Cardiac fibroblast (primary cell): ENCODE results near the gene TCF7.
A peak's percentile ranks its signal among the peaks of the same experiment; 100 is the strongest.

Experiments
- DNase-seq, 2 donors: peaks; one replicate each; pipeline versions ENCODE4 v3.0.0 to v3.0.0-alpha.2; 2010; ENCODE audit warnings: low read depth in 2 of 2
- H3K4me3 ChIP-seq, 2 donors: replicated peaks in 1 of 2; 1 replicate in 1 of 2; 2 replicates in 1 of 2; pipeline ENCODE4 v1.5.1; 2011; ENCODE audit warnings: low read depth in 2 of 2, low read length in 2 of 2, mild to moderate bottlenecking in 2 of 2, moderate library complexity in 1 of 2
- TF ChIP-seq, protein P1 (sequence below): IDR thresholded peaks from one replicate; pipeline ENCODE4 v1.5.1; 2011; ENCODE audit warnings: low read depth, mild to moderate bottlenecking, low read length, inconsistent platforms

The TCF7 gene

DNA sequence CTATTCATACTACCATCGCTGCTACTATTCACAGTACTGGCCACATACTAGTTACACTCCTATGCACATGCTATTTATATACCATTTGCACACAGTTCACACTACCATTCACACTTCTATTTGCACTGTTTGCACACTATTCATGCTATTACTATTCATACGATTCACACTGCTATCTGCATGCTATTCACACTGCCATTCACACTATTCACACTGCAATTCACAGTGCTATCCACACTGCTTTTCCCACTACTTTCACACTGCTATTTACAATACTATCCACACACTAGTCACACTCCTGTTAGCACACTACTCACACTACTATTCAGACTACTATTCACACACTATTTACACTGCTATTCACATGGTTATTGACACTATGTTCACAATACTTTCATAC lies 39.4 kb upstream of the TCF7 start:
- TF ChIP-seq, protein P1, sequence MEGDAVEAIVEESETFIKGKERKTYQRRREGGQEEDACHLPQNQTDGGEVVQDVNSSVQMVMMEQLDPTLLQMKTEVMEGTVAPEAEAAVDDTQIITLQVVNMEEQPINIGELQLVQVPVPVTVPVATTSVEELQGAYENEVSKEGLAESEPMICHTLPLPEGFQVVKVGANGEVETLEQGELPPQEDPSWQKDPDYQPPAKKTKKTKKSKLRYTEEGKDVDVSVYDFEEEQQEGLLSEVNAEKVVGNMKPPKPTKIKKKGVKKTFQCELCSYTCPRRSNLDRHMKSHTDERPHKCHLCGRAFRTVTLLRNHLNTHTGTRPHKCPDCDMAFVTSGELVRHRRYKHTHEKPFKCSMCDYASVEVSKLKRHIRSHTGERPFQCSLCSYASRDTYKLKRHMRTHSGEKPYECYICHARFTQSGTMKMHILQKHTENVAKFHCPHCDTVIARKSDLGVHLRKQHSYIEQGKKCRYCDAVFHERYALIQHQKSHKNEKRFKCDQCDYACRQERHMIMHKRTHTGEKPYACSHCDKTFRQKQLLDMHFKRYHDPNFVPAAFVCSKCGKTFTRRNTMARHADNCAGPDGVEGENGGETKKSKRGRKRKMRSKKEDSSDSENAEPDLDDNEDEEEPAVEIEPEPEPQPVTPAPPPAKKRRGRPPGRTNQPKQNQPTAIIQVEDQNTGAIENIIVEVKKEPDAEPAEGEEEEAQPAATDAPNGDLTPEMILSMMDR = no peak
- DNase-seq = no peak
- H3K4me3 ChIP-seq = no peak overlapping the region

DNA sequence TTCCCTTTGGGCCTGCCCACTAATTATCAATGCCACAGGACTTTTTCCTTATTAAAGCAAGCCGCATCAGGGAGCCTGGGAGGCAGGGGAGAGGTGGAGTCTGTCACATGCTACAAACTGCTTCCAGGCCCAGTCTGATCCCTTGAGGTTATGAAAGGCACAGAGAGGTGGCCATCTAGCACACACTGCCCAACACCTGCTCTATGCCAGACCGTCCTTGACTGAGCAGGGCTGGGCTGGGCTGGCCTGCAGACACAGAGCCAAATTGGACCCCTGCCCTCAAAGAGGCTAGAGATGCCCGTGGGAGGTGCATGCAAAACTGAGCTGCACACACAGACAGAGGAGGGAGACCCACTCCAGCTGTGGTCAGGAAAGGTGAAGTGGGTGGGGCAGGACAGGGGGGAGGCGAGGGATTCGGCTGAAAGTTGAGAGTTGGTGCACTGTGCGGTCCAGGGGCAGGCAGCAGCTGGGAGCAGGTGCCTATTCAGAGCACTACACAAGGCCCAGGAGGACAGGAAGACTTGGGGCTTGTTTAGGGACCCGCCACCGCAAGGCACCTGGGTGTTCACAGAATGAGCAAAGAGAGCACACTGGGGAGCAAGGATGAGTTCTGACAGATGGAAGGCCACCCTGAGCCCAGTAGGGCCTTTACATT lies 36.4 kb upstream of the TCF7 start:
- no peak for DNase-seq

DNA sequence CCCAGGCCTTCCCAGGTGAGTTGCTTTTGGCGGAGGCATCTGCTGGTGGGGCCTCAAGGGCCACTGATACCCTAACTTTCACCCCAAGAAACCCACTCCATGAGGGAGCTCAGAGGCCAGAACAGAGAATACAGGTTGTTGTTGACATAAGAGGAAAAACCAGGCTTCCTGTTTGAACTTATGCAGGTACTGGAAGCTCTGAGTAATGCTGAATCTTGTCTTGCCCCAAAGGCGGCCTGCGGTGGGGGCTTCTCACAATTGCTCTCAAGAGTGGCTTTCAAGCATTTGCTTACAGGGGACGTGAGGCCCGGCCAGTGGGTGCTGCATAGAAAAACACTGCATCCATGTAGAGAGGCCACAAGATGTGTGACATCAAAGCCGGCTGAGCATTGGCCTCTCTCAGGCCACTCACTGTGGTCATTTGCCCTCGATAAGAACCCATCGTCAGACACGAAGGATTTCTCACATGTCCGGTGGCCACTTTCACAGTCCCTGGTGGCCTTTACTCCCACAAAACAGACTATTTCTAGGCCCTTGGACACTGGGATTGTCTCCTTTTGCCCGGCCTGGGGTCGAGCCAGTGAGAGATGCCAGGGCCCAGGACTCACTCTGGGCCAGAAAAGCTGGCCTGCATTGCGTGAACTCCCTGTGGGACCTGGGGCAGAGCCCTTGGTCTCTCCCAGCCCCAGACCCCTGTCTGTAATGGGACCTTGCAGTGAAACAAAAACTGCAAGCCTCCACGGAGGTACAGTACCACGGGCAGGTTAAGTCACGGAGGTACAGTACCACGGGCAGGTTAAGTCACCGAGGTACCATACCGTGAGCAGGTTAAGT lies 34.5 kb upstream of the TCF7 start:
- DNase-seq = no peak
- TF ChIP-seq, protein P1 = no peak
- no peak overlapping the region for H3K4me3 ChIP-seq

More for the DNA sequence above, 36.4 kb upstream of the TCF7 start:
- no peak overlapping the region for H3K4me3 ChIP-seq
- TF ChIP-seq, protein P1 = no peak

DNA sequence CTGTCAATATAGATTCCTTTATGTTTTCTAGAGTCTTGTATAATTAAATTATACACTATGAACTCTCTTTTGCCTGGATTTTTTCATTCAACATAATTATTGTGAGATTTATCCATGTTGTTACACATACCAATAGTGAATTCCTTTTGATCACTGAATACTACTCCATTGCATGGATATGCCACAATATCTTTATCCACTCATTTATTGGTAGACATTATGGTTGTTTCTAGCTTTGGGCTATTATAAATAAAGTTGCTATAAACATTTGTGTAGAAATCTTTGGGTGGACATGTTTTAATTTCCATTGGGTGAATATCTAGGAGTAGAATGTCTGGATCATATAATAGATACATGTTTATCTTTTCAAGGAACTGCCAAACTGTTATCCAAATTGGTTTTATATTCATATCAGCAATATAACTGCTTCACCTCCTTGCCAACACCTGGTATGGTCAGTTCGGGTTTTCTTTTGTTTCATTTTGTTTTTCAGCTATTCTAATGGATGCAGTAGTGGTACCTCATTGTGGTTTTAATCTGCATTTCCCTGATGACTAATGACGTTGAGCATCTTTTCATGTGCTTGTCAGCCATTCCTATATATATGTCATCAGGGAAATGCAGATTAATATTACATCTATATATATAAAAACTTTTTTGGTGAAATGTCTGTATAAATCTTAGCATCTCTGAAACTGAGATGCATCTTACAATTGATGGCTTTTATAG lies 32.1 kb upstream of the TCF7 start:
- DNase-seq = peak in 1 of 2 donors; percentile 35
- H3K4me3 ChIP-seq = no peak overlapping the region

DNA sequence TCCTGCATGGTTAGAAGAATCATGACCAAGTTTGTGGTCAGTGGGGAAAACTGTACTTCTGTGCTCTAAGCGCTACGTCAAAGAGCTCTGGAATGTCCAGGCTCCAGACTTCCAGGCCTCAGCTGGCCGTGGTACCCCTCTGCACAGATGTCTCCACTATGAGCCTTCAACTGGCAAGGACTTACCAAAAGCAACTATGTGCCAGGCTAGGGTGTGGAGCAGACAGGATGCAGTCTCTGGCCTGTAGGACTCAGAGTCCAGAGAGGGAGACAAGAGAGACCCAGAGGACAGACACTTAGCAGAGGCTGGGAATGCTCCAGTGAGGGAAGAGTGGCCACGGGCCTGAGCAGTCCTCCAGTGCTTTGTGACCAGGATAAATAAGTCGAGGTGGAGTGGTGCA lies 31.0 kb upstream of the TCF7 start:
- no peak for DNase-seq
- no peak overlapping the region for H3K4me3 ChIP-seq
- TF ChIP-seq, protein P1 = no peak

More for the DNA sequence above, 32.1 kb upstream of the TCF7 start:
- TF ChIP-seq, protein P1 = no peak

DNA sequence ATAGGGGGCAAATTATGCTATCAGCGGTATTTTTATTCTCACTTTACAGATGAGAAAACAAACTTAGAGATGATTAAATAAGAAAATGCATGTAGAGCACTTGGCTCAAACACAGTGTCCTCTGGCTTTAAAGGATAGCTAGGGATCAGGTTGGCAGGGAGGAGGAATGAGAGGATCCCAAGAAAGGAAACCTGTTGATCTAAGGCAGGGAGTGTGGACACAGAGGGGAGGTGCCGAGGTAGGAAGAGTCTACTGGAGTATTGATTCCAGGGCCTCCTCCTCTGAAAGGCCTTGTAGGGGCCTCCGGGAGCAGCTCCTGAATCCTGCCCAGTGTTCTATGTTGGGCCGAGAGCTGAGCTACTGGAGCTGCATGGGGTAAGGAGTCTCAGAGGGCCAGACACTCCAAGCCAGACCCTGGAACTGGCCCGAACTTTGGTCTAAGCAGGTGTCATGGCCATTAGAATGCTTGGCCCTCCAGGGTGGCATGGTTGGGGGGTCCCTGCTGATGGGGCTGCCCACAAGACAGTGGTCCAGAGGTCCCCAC lies 30.4 kb upstream of the TCF7 start:
- no peak overlapping the region for H3K4me3 ChIP-seq
- TF ChIP-seq, protein P1 = no peak
- DNase-seq = no peak
